Stomach (tissue), 4 donors: Measurements from ENCODE around the gene NCAPH2.
"Not testable (repeated sequence)": the region's sequence is repeated elsewhere in the genome, so short reads cannot be mapped to it uniquely, and the experiment has no call there.

Experiments used
- POLR2A ChIP-seq, 4 donors: fragments of 450-650 bp; IDR thresholded peaks; one replicate each; pipeline ENCODE4 v1.6.1; 2016; ENCODE audit warnings: antibody characterized with exemption in 4 of 4, control low read depth in 2 of 4, mild to moderate bottlenecking in 1 of 4, moderate library complexity in 1 of 4
- TF ChIP-seq, protein P1 (sequence below), 7 experiments: fragments of 450-650 bp in 4 of 7; fragments of 200-600 bp in 3 of 7; sonication (generic) in 3 of 7; IDR thresholded peaks; one replicate each; pipeline ENCODE4 v1.5.1; 2016 to 2019; ENCODE audit warnings: antibody characterized with exemption in 7 of 7, control low read depth in 2 of 7, mild to moderate bottlenecking in 1 of 7

DNA sequence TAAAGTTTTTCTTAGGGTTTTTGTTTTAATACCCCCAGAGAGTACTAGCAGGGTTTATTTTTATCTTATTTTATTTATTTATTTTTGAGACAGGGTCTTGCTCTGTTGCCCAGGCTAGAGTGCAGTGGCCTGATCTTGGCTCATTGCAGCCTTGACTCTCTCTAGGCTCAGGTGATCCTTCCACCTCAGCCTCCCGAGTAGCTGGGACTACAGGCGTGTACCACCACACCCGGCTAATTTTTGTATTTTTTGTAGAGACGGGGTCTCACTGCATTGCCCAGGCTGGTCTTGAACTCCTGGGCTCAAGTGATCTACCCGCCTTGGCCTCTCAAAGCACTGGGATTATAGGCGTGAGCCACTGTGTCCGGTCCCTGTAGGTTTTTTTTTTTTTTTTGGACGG, 12.2 kb downstream of the NCAPH2 start:
- TF ChIP-seq, protein P1, sequence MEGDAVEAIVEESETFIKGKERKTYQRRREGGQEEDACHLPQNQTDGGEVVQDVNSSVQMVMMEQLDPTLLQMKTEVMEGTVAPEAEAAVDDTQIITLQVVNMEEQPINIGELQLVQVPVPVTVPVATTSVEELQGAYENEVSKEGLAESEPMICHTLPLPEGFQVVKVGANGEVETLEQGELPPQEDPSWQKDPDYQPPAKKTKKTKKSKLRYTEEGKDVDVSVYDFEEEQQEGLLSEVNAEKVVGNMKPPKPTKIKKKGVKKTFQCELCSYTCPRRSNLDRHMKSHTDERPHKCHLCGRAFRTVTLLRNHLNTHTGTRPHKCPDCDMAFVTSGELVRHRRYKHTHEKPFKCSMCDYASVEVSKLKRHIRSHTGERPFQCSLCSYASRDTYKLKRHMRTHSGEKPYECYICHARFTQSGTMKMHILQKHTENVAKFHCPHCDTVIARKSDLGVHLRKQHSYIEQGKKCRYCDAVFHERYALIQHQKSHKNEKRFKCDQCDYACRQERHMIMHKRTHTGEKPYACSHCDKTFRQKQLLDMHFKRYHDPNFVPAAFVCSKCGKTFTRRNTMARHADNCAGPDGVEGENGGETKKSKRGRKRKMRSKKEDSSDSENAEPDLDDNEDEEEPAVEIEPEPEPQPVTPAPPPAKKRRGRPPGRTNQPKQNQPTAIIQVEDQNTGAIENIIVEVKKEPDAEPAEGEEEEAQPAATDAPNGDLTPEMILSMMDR (IDR thresholded peaks at IDR 0.05), result not testable (repeated sequence)
- TF ChIP-seq POLR2A (IDR thresholded peaks at IDR 0.05), result not testable (repeated sequence)
